HL-60/S4 treated with phorbol 12-myristate 13-acetate at 8.2 ng/mL for 4 days and 3 days (cell line): ENCODE data around the gene ADAMTS4.

ENCODE experiments used
- in situ Hi-C: fragments of 300-500 bp; cut with MboI; formaldehyde crosslinking; loops from 2 replicates; pipeline ENCODE4 v1.15.0; 2022; ENCODE audit warnings: low sequenced_read_pairs

Gene ADAMTS4

GRCh38 chr1:161198897-161199431 lies at the start of gene ADAMTS4:
Gene ADAMTS4, minus strand, starts transcription at chr1:161199054. Its CDS starts 427 bp downstream, at chr1:161198627.
- in situ Hi-C loops: no loop called here

GRCh38 chr1:161244888-161245287 lies 46.0 kb upstream of the ADAMTS4 start:
- in situ Hi-C loops: no loop called here

- in situ Hi-C loops: no loop called here
Observed at GRCh38 chr1:161242313-161242712, 43.5 kb upstream of the ADAMTS4 start.

GRCh38 chr1:161241682-161242081 lies 42.8 kb upstream of the ADAMTS4 start:
- in situ Hi-C loops: no loop called here

GRCh38 chr1:161238039-161238473 lies 39.2 kb upstream of the ADAMTS4 start, which contains the start of gene NR1I3:
Gene NR1I3, minus strand, starts transcription at chr1:161238203. Its CDS starts 1,638 bp downstream, at chr1:161236565.
- in situ Hi-C loops: no loop called here

- in situ Hi-C loops: no loop called here
Observed at GRCh38 chr1:161235957-161236775, 37.3 kb upstream of the ADAMTS4 start.

GRCh38 chr1:161233102-161233501 lies 34.2 kb upstream of the ADAMTS4 start:
- in situ Hi-C loops: no loop called here

GRCh38 chr1:161230762-161231161 lies 31.9 kb upstream of the ADAMTS4 start:
- in situ Hi-C loops: no loop called here

GRCh38 chr1:161229896-161230295 lies 31.0 kb upstream of the ADAMTS4 start:
- in situ Hi-C loops: no loop called here

GRCh38 chr1:161228032-161228431 lies 29.2 kb upstream of the ADAMTS4 start:
- in situ Hi-C loops: no loop called here

- in situ Hi-C loops: no loop called here
Observed at GRCh38 chr1:161227196-161227871, 28.5 kb upstream of the ADAMTS4 start.

- in situ Hi-C loops: no loop called here
Observed at GRCh38 chr1:161226759-161227158, 27.9 kb upstream of the ADAMTS4 start.

GRCh38 chr1:161226320-161226711 lies 27.5 kb upstream of the ADAMTS4 start:
- in situ Hi-C loops: no loop called here

- in situ Hi-C loops: no loop called here
Observed at GRCh38 chr1:161225534-161226319, 26.9 kb upstream of the ADAMTS4 start, which contains the start of gene TOMM40L. Gene TOMM40L, plus strand, starts transcription at chr1:161226060. Its CDS starts 430 bp downstream, at chr1:161226490.

- in situ Hi-C loops: no loop called here
Observed at GRCh38 chr1:161225178-161225533, 26.3 kb upstream of the ADAMTS4 start.

GRCh38 chr1:161224695-161225087 lies 25.8 kb upstream of the ADAMTS4 start:
- in situ Hi-C loops: loop anchor here (25.0 kb wide), 1 partner anchor 138 kb away; the partner anchor contains the start of gene CFAP126

GRCh38 chr1:161223805-161224694 lies 25.2 kb upstream of the ADAMTS4 start:
- in situ Hi-C loops: loop anchor here (25.0 kb wide), 1 partner anchor 138 kb away; the partner anchor contains the start of gene CFAP126

- in situ Hi-C loops: loop anchor here (25.0 kb wide), 1 partner anchor 140 kb away; the partner anchor contains the start of gene CFAP126
Observed at GRCh38 chr1:161222175-161223019, 23.5 kb upstream of the ADAMTS4 start.

GRCh38 chr1:161220002-161220401 lies 21.1 kb upstream of the ADAMTS4 start:
- in situ Hi-C loops: loop anchor here (25.0 kb wide), 1 partner anchor 142 kb away; the partner anchor contains the start of gene CFAP126
